ENCODE results near the gene SYNDIG1.
A peak's percentile ranks its signal among the peaks of the same experiment; 100 is the strongest.

The SYNDIG1 gene

GRCh38 chr20:24693466-24694156 is 224.2 kb downstream of the SYNDIG1 start:
- Histone ChIP-seq H3K4me2 (ENCODE audit: low read length) (no peak overlapping the region), H4K91ac (ENCODE audit: low read depth, low read length) (no peak overlapping the region), H4K8ac (ENCODE audit: low read depth, low read length) (no peak overlapping the region), H3K36me3 (ENCODE audit: control insufficient read depth in 1 of 2, insufficient read depth in 2 of 2, low read length in 2 of 2) (no peaks in the 10 kb centered on the region), H3K4me1 (ENCODE audit: control insufficient read depth in 1 of 2, insufficient read depth in 2 of 2, low read length in 2 of 2) (no peaks in the 10 kb centered on the region), H3K18ac (ENCODE audit: low read length) (no peak overlapping the region), H2BK120ac (ENCODE audit: insufficient read depth, low read length, poor library complexity) (no peak overlapping the region), H4K12ac (ENCODE audit: low read depth, low read length) (peak overlapping the region; percentile 37), H3K9me3 (ENCODE audit: insufficient read depth, low read depth, low read length) (peaks cover 2% of the 10 kb centered on the region), H3K9ac (ENCODE audit: low read length) (no peak overlapping the region), H3K27ac (ENCODE audit: low read depth, low read length) (no peak overlapping the region), H3K4ac (ENCODE audit: low read depth, low read length) (no peak overlapping the region), H2AFZ (ENCODE audit: insufficient read depth, low read length, poor library complexity) (no peak overlapping the region), H3K4me3 (ENCODE audit: low read depth, low read length) (no peak overlapping the region), H3K14ac (ENCODE audit: low read length) (no peak overlapping the region), H2AK5ac (ENCODE audit: low read length) (no peak overlapping the region), H3K27me3 (ENCODE audit: insufficient read depth, low read length) (no peaks in the 10 kb centered on the region), H3K79me2 (ENCODE audit: control insufficient read depth, insufficient read depth, low read length, poor library complexity) (no peaks in the 10 kb centered on the region), H3K79me1 (ENCODE audit: low read length) (no peaks in the 10 kb centered on the region), H3K23ac (ENCODE audit: low read length) (no peak overlapping the region), H2BK5ac (ENCODE audit: low read depth, low read length, poor library complexity) (no peak overlapping the region), H2BK12ac (ENCODE audit: low read length) (no peak overlapping the region)
- no peak for DNase-seq
- no CpG with 5 or more reads among the region's 9 CpGs for WGBS (ENCODE audit: extremely low coverage, insufficient coverage, insufficient read length)

- Histone ChIP-seq H3K23ac (ENCODE audit: low read length) (no peak overlapping the region), H3K18ac (ENCODE audit: low read length) (no peak overlapping the region)
Observed at GRCh38 chr20:24694157-24694726, 224.8 kb downstream of the SYNDIG1 start.

GRCh38 chr20:24694727-24695528 is 225.5 kb downstream of the SYNDIG1 start:
- peaks cover 2% of the 10 kb centered on the region for H3K9me3 ChIP-seq (ENCODE audit: insufficient read depth, low read depth, low read length)
- H2BK12ac ChIP-seq (ENCODE audit: low read length) = no peak overlapping the region

More at GRCh38 chr20:24694157-24694726, 224.8 kb downstream of the SYNDIG1 start:
- Histone ChIP-seq H3K4me1 (ENCODE audit: control insufficient read depth in 1 of 2, insufficient read depth in 2 of 2, low read length in 2 of 2) (no peaks in the 10 kb centered on the region), H3K79me2 (ENCODE audit: control insufficient read depth, insufficient read depth, low read length, poor library complexity) (no peaks in the 10 kb centered on the region), H2BK120ac (ENCODE audit: insufficient read depth, low read length, poor library complexity) (no peak overlapping the region), H3K27me3 (ENCODE audit: insufficient read depth, low read length) (no peaks in the 10 kb centered on the region), H3K27ac (ENCODE audit: low read depth, low read length) (no peak overlapping the region), H3K14ac (ENCODE audit: low read length) (no peak overlapping the region), H4K91ac (ENCODE audit: low read depth, low read length) (no peak overlapping the region), H3K4ac (ENCODE audit: low read depth, low read length) (no peak overlapping the region), H3K36me3 (ENCODE audit: control insufficient read depth in 1 of 2, insufficient read depth in 2 of 2, low read length in 2 of 2) (no peaks in the 10 kb centered on the region), H3K4me3 (ENCODE audit: low read depth, low read length) (no peak overlapping the region), H4K12ac (ENCODE audit: low read depth, low read length) (no peak overlapping the region), H3K79me1 (ENCODE audit: low read length) (no peaks in the 10 kb centered on the region), H3K4me2 (ENCODE audit: low read length) (no peak overlapping the region), H2AFZ (ENCODE audit: insufficient read depth, low read length, poor library complexity) (no peak overlapping the region), H3K9me3 (ENCODE audit: insufficient read depth, low read depth, low read length) (peaks cover 2% of the 10 kb centered on the region), H2BK12ac (ENCODE audit: low read length) (no peak overlapping the region), H2BK5ac (ENCODE audit: low read depth, low read length, poor library complexity) (no peak overlapping the region), H4K8ac (ENCODE audit: low read depth, low read length) (no peak overlapping the region), H3K9ac (ENCODE audit: low read length) (no peak overlapping the region), H2AK5ac (ENCODE audit: low read length) (no peak overlapping the region)
- WGBS (ENCODE audit: extremely low coverage, insufficient coverage, insufficient read length) = no CpG with 5 or more reads among the region's 12 CpGs
- DNase-seq = no peak

GRCh38 chr20:24695529-24696225 is 226.2 kb downstream of the SYNDIG1 start:
- H3K18ac ChIP-seq (ENCODE audit: low read length) = no peak overlapping the region
- no peak overlapping the region for H3K4me3 ChIP-seq (ENCODE audit: low read depth, low read length)
- H3K23ac ChIP-seq (ENCODE audit: low read length) = no peak overlapping the region
- H2AFZ ChIP-seq (ENCODE audit: insufficient read depth, low read length, poor library complexity) = no peak overlapping the region
- no peak overlapping the region for H2BK120ac ChIP-seq (ENCODE audit: insufficient read depth, low read length, poor library complexity)
- H4K91ac ChIP-seq (ENCODE audit: low read depth, low read length) = no peak overlapping the region
- no peak overlapping the region for H3K14ac ChIP-seq (ENCODE audit: low read length)
- H3K9ac ChIP-seq (ENCODE audit: low read length) = no peak overlapping the region
- WGBS (ENCODE audit: extremely low coverage, insufficient coverage, insufficient read length) = no CpG with 5 or more reads among the region's 2 CpGs
- H3K4ac ChIP-seq (ENCODE audit: low read depth, low read length) = no peak overlapping the region
- H3K9me3 ChIP-seq (ENCODE audit: insufficient read depth, low read depth, low read length) = peaks cover 2% of the 10 kb centered on the region
- H3K4me1 ChIP-seq (ENCODE audit: control insufficient read depth in 1 of 2, insufficient read depth in 2 of 2, low read length in 2 of 2) = no peaks in the 10 kb centered on the region
- H2BK12ac ChIP-seq (ENCODE audit: low read length) = no peak overlapping the region
- H2BK5ac ChIP-seq (ENCODE audit: low read depth, low read length, poor library complexity) = no peak overlapping the region
- H3K79me2 ChIP-seq (ENCODE audit: control insufficient read depth, insufficient read depth, low read length, poor library complexity) = no peaks in the 10 kb centered on the region
- H3K79me1 ChIP-seq (ENCODE audit: low read length) = no peaks in the 10 kb centered on the region
- H2AK5ac ChIP-seq (ENCODE audit: low read length) = no peak overlapping the region
- no peaks in the 10 kb centered on the region for H3K36me3 ChIP-seq (ENCODE audit: control insufficient read depth in 1 of 2, insufficient read depth in 2 of 2, low read length in 2 of 2)
- no peak overlapping the region for H3K4me2 ChIP-seq (ENCODE audit: low read length)
- no peak overlapping the region for H4K12ac ChIP-seq (ENCODE audit: low read depth, low read length)
- no peaks in the 10 kb centered on the region for H3K27me3 ChIP-seq (ENCODE audit: insufficient read depth, low read length)
- H3K27ac ChIP-seq (ENCODE audit: low read depth, low read length) = no peak overlapping the region
- no peak overlapping the region for H4K8ac ChIP-seq (ENCODE audit: low read depth, low read length)
- no peak for DNase-seq

More at GRCh38 chr20:24694727-24695528, 225.5 kb downstream of the SYNDIG1 start:
- Histone ChIP-seq H3K14ac (ENCODE audit: low read length) (no peak overlapping the region), H3K4ac (ENCODE audit: low read depth, low read length) (no peak overlapping the region), H2AFZ (ENCODE audit: insufficient read depth, low read length, poor library complexity) (no peak overlapping the region), H4K8ac (ENCODE audit: low read depth, low read length) (no peak overlapping the region), H3K23ac (ENCODE audit: low read length) (no peak overlapping the region), H4K12ac (ENCODE audit: low read depth, low read length) (no peak overlapping the region), H4K91ac (ENCODE audit: low read depth, low read length) (no peak overlapping the region), H3K27me3 (ENCODE audit: insufficient read depth, low read length) (no peaks in the 10 kb centered on the region), H3K4me2 (ENCODE audit: low read length) (no peak overlapping the region), H2AK5ac (ENCODE audit: low read length) (no peak overlapping the region), H2BK120ac (ENCODE audit: insufficient read depth, low read length, poor library complexity) (no peak overlapping the region), H3K18ac (ENCODE audit: low read length) (no peak overlapping the region), H2BK5ac (ENCODE audit: low read depth, low read length, poor library complexity) (no peak overlapping the region), H3K79me2 (ENCODE audit: control insufficient read depth, insufficient read depth, low read length, poor library complexity) (no peaks in the 10 kb centered on the region), H3K27ac (ENCODE audit: low read depth, low read length) (no peak overlapping the region), H3K4me1 (ENCODE audit: control insufficient read depth in 1 of 2, insufficient read depth in 2 of 2, low read length in 2 of 2) (no peaks in the 10 kb centered on the region), H3K79me1 (ENCODE audit: low read length) (no peaks in the 10 kb centered on the region), H3K36me3 (ENCODE audit: control insufficient read depth in 1 of 2, insufficient read depth in 2 of 2, low read length in 2 of 2) (no peaks in the 10 kb centered on the region), H3K4me3 (ENCODE audit: low read depth, low read length) (no peak overlapping the region), H3K9ac (ENCODE audit: low read length) (no peak overlapping the region)
- WGBS (ENCODE audit: extremely low coverage, insufficient coverage, insufficient read length) = no CpG with 5 or more reads among the region's 14 CpGs
- DNase-seq = no peak
